HG03558 (cell line): ENCODE measurements around the gene CCR7.
"Not testable (repeated sequence)": the region's sequence is repeated elsewhere in the genome, so short reads cannot be mapped to it uniquely, and the experiment has no call there.

Experiments used
- ATAC-seq: cut with Tn5 transposase; IDR thresholded peaks from one replicate; pipeline ENCODE4 v1.9.1; 2021; ENCODE audit warnings: moderate number of reproducible peaks; ENCODE audit not compliant: unreplicated experiment; ENCODE audit errors: extremely low read depth

Gene CCR7

GRCh38 chr17:40552806-40553693 lies 12.2 kb downstream of the CCR7 start:
- ATAC-seq: no peak

- no peak for ATAC-seq
Observed at GRCh38 chr17:40551879-40552768, 13.1 kb downstream of the CCR7 start.

GRCh38 chr17:40551091-40551878 lies 14.0 kb downstream of the CCR7 start:
- ATAC-seq: no peak

- ATAC-seq: no peak
Observed at GRCh38 chr17:40550608-40551007, 14.7 kb downstream of the CCR7 start.

GRCh38 chr17:40548982-40549685 lies 16.1 kb downstream of the CCR7 start:
- no peak for ATAC-seq

DNA sequence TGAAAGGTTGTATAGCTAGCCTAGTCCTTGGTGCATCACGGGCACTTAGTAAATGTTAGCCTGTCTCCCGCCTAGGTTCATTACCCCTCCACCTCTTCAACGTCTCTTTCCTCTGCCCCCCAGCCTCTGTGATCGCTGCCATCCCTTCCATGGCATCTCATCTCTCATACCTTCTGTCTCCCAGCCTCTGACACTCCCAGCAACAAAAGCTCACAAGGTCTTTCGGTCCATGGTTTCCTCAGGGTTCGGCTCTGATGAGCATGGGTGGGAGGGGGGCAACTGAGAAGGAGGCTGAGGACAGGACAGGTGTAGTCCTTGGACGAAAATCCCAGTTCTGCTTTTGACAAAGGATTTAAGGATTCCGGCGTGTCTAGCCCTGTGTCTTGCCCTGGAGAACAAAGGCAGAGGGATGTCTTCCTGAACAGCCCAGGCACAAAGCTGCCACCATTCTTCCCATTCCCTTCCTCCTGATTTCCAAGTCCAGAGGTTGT lies 16.7 kb downstream of the CCR7 start:
- ATAC-seq: no peak

DNA sequence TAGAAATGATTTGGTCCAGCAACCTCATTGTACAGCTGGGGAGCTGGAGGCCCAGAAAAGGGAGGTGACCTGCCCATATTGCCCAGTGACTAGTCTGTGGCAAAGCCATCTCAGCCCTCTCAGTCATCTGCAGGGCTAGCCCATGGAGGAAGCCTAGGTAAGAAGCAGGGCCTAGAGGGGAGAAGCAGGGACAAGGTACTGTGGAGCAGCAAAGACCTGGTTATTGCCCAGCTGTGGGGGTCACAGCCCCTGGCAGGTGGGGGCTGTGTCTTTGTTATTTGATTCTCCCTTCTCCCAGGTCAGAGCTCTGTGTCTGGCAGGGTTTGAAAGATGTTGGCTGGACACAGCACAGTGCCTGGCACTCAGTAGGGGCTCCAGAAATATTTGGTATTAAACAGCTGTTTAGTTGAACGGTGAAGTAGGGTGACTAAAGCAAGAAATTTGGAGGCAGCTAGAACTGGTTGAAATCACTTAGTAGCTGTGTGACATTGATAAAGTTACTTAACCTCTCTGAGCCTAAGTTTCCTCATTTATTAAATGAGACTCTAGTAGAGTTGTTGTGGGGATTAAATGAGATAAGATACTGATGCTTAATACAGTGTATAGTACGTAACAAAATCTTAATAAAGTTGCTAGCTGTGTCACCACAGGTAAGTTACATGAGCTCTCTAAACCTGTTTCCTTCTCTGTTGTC lies 17.3 kb downstream of the CCR7 start:
- no peak for ATAC-seq

GRCh38 chr17:40547079-40547784 lies 18.0 kb downstream of the CCR7 start:
- no peak for ATAC-seq

- not testable (repeated sequence) for ATAC-seq
Observed at GRCh38 chr17:40546497-40546896, 18.8 kb downstream of the CCR7 start.

DNA sequence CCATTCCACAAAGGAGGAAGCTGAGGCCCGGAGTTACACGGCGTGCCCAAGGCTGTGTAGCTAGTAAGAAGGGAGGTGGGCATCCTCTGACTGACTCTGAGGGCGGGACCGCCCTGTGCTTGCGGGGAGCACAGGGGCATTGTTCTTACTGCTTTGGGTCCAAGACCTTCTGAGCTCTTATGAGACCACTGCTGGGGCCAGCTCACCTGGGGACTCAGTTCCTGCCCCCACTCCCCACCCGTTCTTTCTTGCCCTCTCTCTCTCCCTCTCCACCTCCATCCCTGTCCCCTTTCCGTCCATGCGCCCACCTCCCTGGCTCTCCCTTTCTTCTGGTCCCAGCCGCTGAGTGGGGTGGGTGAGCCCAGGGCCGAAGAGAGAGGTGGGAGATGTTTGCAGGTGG lies 19.6 kb downstream of the CCR7 start:
- no peak for ATAC-seq

DNA sequence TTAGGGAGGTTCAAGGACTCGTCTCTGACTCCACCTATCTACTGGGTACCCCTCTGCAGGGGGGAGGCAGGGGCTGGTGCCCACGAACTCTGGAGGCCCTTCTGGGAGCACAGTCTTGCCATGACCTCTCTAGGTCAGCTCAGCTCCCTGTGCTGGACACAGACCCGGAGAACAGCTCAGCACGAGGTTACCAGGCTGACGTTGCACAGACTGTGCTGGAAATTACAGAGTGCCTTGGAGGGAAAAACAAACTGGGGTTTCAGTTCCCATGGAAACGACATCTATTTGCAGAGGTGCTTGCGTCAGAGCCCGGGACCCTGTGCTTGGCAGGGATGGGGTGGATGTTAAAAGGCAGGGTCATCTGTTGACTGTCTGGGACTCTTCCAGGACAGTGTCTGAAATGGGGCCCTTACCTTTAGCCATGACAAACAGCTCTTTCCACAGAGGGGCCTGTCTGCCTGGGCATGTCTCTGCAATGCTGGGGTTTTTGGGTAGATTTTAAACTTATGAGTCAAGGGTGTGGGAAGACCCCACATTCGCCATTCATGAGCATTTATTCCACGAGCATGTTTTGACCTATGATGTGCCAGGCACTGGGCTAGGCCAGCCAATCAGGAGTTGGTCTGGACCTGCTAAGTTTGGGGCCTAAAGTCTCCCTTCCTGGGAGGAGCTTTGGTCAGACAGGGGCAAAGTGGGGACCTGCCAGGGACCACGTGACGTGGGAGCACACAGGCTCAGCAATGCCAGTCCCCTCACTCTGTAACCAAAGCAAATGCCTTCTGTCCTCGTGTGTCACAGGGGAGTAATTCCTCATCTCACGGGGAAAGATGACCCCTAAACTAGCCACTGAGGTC lies 22.5 kb downstream of the CCR7 start:
- ATAC-seq: peak; percentile 33

DNA sequence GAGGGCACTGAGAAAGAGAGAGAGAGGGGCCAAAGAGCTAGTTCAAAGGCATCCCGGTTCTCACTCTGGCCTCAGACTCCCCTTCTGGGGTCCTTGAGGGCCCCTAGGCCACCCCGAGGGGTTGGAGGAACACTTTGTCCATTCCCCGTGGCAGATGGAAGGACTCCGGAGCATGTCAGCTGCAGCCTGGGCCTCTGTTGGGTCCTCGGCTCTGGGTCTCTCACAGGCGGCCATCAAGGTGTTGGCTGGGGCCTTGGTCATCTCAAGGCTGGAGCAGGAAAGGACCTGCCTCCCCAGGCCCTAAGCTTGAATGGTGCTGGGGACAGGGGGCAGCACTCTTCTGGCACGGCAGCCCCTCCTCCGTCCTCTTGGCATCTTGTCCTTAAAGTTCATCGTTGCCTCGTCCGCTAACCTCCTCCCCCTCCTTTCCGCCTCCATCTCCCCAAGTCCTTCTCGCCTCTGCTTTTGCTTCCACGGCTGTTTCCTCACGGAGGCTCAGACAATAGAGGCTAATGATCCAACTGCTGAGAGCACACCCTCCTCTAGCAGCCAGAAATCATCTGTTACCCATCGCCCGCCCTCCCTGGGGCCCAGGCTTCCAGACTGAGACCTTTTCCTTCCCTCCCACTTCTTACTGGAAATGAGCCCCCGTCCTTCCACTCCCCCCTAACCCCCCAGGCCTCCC lies 23.3 kb downstream of the CCR7 start:
- no peak for ATAC-seq

DNA sequence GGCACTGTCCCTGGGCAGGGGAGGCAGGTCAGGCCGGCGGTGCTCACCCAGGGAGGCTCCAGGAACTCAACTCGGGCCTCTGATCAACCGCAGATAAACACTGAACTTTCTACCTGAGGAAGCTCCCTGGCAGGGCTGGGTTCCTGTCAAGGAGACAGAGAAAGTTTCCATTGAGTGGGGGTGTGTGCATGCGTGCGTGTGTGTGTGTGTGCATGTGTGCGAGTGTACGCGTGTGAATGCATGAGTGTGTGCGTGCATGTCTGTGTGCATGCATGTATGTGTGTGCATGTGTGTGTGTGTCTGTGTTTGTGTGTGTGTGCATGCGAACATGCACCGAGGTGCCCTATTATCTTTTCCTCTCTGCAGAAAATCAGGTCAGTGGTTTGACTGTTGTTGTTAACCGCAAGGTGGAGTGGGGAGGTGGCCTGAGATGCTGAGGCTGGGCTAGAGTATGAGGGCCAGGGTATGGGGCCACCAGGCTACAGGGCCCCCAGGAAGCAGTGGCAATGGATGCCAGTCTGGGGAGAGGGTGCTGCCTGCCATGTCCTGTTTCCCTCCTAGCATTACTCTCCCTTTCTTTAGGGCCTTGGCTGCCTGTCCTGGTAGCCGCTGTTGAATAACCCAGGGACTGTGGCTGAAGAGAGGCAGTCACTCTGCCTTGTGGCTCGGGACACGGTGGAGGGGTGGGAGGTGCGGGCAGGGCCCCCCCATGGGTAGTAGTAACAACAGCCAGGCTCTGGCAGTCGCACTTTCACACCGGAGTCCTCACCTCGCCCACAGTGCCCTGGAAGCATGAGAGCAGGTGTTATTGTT lies 24.0 kb downstream of the CCR7 start:
- ATAC-seq: no peak

GRCh38 chr17:40540448-40540847 lies 24.8 kb downstream of the CCR7 start:
- ATAC-seq: no peak

GRCh38 chr17:40539711-40540411 lies 25.4 kb downstream of the CCR7 start:
- ATAC-seq: no peak
